GM13977 (cell line): Measurements from ENCODE around the gene SERTM1.

Source experiments
- DNase-seq: peaks from one replicate; pipeline ENCODE4 v3.0.0; 2012; ENCODE audit warnings: low spot score
- in situ Hi-C: fragments of 300-500 bp; cut with MboI; formaldehyde crosslinking; loops from one replicate; pipeline ENCODE4 v1.12.0; 2022; ENCODE audit warnings: low sequenced_read_pairs, low pct_unique_long_range_greater_than_20kb, mixed read lengths, inconsistent platforms; ENCODE audit not compliant: unreplicated experiment
- TF ChIP-seq, protein P1 (sequence below): IDR thresholded peaks from 2 replicates; pipeline ENCODE4 v1.5.1; 2012; ENCODE audit warnings: mild to moderate bottlenecking, control low read depth; ENCODE audit not compliant: insufficient read depth; ENCODE audit errors: extremely low read depth, missing control alignments

The SERTM1 gene

DNA sequence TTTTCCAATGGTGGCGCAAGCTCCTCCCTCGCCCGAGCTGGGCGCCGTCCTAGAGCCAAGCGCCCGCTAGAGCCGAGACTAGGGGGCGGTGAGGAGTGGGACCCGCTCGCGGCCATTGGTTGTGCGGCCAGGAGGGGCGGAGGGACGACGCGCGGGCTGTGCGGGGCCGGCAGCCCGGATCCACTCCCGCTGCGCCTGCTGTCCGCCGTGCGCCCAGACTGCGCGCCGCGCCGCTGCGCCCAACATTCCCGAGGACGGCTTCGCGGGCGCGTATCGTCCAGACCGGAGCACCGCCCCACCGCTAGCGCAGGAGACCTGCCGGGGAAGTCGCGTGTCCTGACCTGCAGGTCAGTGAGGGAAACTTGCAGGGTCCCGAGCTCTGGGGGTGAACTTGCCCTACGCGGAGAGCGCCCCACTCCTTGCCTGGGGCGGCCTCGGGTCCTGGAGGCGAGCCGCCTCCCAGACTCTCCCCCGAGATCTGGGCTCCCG, at the start of gene SERTM1:
Gene SERTM1 (plus strand): TSS at position 183 of the 489 bp plus-strand sequence. CDS start 21,059 bp downstream, outside the sequence.
- DNase-seq, result no peak
- in situ Hi-C loops, result no loop called here

DNA sequence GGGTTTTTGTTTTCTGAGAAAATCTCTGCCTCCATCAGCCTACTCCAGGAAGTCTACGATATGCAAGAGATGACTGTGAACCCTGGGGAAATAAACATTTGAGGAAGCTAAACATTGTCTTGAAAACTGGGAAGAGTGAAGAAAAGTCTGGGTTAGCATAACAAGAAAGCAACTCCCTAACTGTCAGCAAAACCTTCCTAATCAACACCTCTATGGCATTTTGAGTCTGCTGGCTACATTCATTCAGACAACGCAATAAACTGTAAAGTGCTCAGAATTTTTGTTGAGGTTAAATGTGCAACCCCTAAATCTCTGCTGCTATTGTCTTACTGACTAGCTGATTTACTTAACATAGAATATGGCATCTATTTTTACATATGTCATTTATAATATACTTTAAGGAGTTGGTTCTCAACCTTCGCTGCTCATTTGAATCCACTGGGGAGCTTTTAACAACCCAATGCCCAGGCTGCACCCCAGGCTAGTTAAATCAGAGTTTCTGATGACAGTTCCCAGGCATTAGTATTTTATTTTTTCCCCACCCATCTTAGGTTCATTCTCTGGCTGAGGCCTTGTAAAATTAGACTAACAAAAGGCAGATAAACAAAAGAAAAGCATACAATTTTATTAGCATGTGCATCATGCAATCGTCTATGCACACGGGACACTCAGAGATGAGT, 45.3 kb upstream of the SERTM1 start:
- TF ChIP-seq, protein P1, sequence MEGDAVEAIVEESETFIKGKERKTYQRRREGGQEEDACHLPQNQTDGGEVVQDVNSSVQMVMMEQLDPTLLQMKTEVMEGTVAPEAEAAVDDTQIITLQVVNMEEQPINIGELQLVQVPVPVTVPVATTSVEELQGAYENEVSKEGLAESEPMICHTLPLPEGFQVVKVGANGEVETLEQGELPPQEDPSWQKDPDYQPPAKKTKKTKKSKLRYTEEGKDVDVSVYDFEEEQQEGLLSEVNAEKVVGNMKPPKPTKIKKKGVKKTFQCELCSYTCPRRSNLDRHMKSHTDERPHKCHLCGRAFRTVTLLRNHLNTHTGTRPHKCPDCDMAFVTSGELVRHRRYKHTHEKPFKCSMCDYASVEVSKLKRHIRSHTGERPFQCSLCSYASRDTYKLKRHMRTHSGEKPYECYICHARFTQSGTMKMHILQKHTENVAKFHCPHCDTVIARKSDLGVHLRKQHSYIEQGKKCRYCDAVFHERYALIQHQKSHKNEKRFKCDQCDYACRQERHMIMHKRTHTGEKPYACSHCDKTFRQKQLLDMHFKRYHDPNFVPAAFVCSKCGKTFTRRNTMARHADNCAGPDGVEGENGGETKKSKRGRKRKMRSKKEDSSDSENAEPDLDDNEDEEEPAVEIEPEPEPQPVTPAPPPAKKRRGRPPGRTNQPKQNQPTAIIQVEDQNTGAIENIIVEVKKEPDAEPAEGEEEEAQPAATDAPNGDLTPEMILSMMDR, result no peak
- DNase-seq, result no peak
- in situ Hi-C loops, result no loop called here

More for the DNA sequence above, at the start of gene SERTM1:
- TF ChIP-seq, protein P1, result no peak

DNA sequence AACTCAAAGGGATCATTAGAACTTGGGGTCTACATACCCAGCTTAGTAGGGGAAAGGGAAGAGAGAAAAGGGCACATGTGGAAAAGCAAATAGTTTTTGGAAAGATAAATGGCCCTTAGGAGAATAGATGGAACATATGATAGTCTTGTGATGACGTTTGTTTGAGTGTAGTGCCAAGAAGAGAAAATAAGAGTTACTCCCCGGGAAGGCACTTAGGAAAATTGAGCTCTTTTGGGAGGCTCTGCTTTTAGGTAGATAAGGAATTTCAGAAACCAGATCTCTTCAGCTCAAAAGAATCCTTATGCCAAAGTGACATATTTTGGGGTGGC, 44.8 kb upstream of the SERTM1 start:
- in situ Hi-C loops, result no loop called here
- TF ChIP-seq, protein P1, result no peak
- no peak for DNase-seq

DNA sequence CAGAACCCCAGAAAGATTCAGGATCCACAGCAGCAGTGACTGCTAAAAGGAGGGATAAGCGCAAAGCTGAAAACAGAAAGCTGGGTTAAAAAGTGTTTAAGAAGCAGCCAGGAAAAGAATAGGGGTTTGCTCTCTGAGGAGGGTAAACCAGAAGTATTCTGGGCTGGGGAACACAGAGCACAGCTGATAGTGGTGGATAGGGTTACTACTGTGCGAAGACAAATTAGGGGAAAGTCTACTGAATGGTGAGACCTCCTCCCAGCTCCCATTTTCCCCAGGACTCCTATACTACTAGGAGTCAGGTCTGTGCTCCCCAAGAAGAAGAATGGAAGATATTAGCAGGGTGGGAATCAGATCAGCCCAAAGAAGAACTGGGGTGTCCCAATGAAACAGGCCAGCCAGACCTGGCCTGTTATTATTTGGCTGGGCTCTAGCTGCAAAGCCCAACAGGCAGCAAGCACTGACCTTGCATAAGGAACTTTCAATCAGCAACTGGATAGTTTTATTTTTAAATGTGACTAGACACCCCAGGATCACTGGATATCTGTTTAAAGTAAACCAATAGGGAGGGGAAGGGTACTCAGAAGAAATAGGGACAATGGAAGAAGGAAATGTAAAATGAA, 43.5 kb upstream of the SERTM1 start:
- TF ChIP-seq, protein P1, result no peak
- DNase-seq, result no peak
- in situ Hi-C loops, result no loop called here

DNA sequence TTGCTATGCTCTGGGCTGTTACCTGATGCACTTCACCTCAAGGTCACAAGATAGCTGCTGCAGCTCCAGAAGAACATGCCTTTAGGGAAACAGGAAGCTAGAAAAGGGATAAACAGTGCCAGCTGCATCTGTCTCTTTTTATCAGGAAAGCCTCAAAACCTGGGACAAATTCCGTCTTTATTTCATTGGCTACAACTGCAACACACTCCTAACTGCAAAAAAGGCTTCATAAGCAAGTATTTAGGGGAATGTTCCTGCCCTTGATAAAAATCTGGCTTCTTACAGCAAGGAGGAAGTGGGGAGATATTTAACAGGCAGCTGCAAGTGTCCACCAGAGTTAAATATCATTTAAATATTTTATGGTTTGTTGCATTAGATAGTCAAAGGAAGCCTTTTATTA, 34.2 kb upstream of the SERTM1 start:
- in situ Hi-C loops, result no loop called here
- no peak for DNase-seq
- TF ChIP-seq, protein P1, result no peak

DNA sequence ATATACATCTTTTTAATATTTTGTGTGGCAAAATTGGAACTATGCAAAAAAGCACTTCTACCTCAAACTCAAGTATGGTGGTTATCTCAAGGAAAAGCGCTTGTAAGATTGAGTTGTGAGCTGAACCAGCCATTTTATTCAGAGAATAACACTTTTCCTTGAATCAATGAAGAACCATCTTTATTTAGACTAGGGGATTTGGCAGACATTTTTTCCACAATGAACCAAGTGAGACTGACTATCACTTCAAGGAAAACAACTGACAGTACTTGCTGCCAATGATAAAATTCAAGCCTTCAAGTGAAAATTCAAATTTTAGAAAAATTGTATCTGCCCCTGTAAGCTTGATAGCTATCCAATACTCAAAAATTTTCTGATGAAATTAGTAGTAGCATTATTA, 23.2 kb upstream of the SERTM1 start:
- TF ChIP-seq, protein P1, result no peak
- in situ Hi-C loops, result no loop called here
- DNase-seq, result no peak
